Measurements from ENCODE around the gene SHC4. TPM values are rescaled to one million over a fixed set of nuclear protein-coding genes. Genes with fewer than 3 reads are reported as not detected.

Gene SHC4
- total RNA-seq, 1 donor from 2014 or later, result 0.68 TPM

- DNase-seq (no peak), ATAC-seq (no peak)
- intact Hi-C loops (cut with DNase I), result no loop called here
- TF ChIP-seq CTCF (IDR thresholded peaks at IDR 0.05), result no peak
- Histone ChIP-seq H3K9me3 (no peaks in the 10 kb centered on the region), H3K27ac (no peak overlapping the region), H3K27me3 (ENCODE audit: low read depth) (no peaks in the 10 kb centered on the region), H3K4me1 (no peaks in the 10 kb centered on the region), H3K4me3 (no peak overlapping the region), H3K36me3 (no peaks in the 10 kb centered on the region)
Measured at GRCh38 chr15:48833526-48834239, 130.0 kb downstream of the SHC4 start.

GRCh38 chr15:48832648-48833047, 131.1 kb downstream of the SHC4 start:
- ATAC-seq (no peak), DNase-seq (no peak)
- Histone ChIP-seq H3K27me3 (ENCODE audit: low read depth) (no peaks in the 10 kb centered on the region), H3K4me3 (no peak overlapping the region), H3K9me3 (no peaks in the 10 kb centered on the region), H3K27ac (no peak overlapping the region), H3K36me3 (no peaks in the 10 kb centered on the region), H3K4me1 (no peaks in the 10 kb centered on the region)
- intact Hi-C loops (cut with DNase I), result no loop called here
- TF ChIP-seq CTCF (IDR thresholded peaks at IDR 0.05), result no peak

- H3K27ac ChIP-seq, result no peak overlapping the region
- H3K4me1 ChIP-seq, result no peaks in the 10 kb centered on the region
- no peaks in the 10 kb centered on the region for H3K36me3 ChIP-seq
- intact Hi-C loops (cut with DNase I), result no loop called here
- ATAC-seq (no peak), DNase-seq (no peak)
- H3K4me3 ChIP-seq, result no peak overlapping the region
- no peaks in the 10 kb centered on the region for H3K27me3 ChIP-seq (ENCODE audit: low read depth)
- TF ChIP-seq CTCF (IDR thresholded peaks at IDR 0.05), result no peak
- H3K9me3 ChIP-seq, result no peaks in the 10 kb centered on the region
Measured at GRCh38 chr15:48828906-48829305, 134.8 kb downstream of the SHC4 start.

- Histone ChIP-seq H3K27me3 (ENCODE audit: low read depth) (no peaks in the 10 kb centered on the region), H3K27ac (no peak overlapping the region), H3K36me3 (no peaks in the 10 kb centered on the region), H3K4me3 (no peak overlapping the region), H3K4me1 (no peaks in the 10 kb centered on the region), H3K9me3 (no peaks in the 10 kb centered on the region)
- intact Hi-C loops (cut with DNase I), result no loop called here
- TF ChIP-seq CTCF (IDR thresholded peaks at IDR 0.05), result no peak
- DNase-seq (no peak), ATAC-seq (no peak)
Measured at GRCh38 chr15:48828471-48828870, 135.2 kb downstream of the SHC4 start.

GRCh38 chr15:48825075-48825474, 138.6 kb downstream of the SHC4 start:
- DNase-seq (no peak), ATAC-seq (no peak)
- Histone ChIP-seq H3K27ac (no peak overlapping the region), H3K4me3 (no peak overlapping the region), H3K36me3 (no peaks in the 10 kb centered on the region), H3K4me1 (no peaks in the 10 kb centered on the region), H3K27me3 (ENCODE audit: low read depth) (no peaks in the 10 kb centered on the region), H3K9me3 (no peaks in the 10 kb centered on the region)
- intact Hi-C loops (cut with DNase I), result no loop called here
- TF ChIP-seq CTCF (IDR thresholded peaks at IDR 0.05), result no peak
